PFSK-1 (cell line): ENCODE results near the gene RUNX2.

ENCODE experiments used
- POLR2AphosphoS5 ChIP-seq: IDR thresholded peaks from 2 replicates; pipeline ENCODE4 v1.6.1; 2012; ENCODE audit warnings: low read depth, mild to moderate bottlenecking, control low read depth, low read length, moderate library complexity
- SIN3A ChIP-seq: IDR thresholded peaks from 2 replicates; pipeline ENCODE4 v1.6.1; 2012; ENCODE audit warnings: mild to moderate bottlenecking, low read length, moderate library complexity, borderline replicate concordance; ENCODE audit not compliant: insufficient read depth
- TAF1 ChIP-seq: IDR thresholded peaks from 2 replicates; pipeline ENCODE4 v1.6.1; 2012; ENCODE audit warnings: low read length, control low read depth, borderline replicate concordance; ENCODE audit not compliant: insufficient read depth

DNA sequence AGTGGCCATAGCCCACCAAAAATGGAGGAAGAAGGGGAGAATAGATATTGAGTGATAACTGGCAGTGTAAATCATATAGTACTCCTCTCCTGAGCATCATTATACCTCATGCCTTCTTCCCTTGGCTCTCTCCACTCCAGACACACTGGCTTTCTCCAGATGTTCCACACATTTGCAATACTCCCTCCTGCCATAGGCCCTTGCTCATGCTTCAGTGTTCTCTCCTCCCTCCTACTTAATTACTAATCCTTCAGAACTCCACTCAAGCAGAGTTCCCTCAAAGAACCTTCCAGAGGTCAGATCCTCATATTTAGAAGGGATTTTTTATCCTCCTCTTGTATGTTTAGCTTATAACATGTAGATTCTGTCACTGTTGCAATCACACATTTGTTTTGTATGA is 329.1 kb downstream of the RUNX2 start:
- no peak for TF ChIP-seq TAF1
- no peak for TF ChIP-seq SIN3A
- no peak for TF ChIP-seq POLR2AphosphoS5
